ENCODE results near the gene ANKS4B.
"Not testable (repeated sequence)": the region's sequence is repeated elsewhere in the genome, so short reads cannot be mapped to it uniquely, and the experiment has no call there.

ANKS4B gene, protein sequence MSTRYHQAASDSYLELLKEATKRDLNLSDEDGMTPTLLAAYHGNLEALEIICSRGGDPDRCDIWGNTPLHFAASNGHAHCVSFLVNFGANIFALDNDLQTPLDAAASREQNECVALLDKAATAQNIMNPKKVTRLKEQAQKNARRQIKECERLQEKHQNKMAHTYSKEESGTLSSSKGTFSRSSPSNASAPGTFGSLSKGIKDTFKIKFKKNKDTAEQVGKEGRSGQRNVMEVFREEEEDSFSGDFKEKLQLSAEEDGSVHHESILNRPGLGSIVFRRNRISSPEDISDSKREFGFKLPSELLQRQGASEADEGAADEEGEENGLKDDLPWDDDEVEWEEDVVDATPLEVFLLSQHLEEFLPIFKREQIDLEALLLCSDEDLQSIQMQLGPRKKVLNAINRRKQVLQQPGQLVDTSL

DNA sequence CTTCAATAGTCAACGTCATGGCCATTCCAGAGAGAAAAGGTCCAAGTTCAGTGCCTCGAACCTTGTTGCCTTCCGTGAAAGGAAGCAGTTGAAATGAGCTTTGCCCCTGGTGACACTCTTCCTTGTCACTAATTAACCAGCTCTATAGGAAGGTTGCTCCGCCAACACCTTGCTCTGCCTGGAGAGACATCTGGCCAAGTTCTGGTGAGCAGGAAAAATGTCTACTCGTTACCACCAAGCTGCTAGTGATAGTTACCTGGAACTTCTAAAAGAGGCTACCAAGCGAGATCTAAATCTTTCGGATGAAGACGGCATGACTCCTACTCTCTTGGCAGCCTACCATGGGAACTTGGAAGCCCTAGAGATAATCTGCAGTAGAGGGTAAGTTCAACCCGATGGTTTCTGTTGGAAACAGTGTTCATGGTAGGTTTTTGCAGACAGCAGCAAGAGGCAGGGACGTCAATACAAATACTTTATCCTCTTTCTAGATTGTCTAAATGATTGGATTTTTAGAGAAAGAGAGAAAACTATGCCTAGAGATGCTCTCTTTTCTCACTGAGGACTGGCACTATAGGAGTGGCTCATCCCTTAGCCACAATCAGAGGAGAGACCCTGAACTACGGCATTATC is at the start of gene ANKS4B:
ANKS4B (plus strand) TSS at position 179 of the 630 bp plus-strand sequence; CDS start at position 218, 39 bp downstream.
- H3K27me3 Mint-ChIP-seq (ENCODE audit: low read depth), result peaks cover 20% of the 10 kb centered on the region

GRCh38 chr16:21183995-21184394 is 49.5 kb upstream of the ANKS4B start:
- H3K36me3 Mint-ChIP-seq (ENCODE audit: low read depth), result peaks cover 19% of the 10 kb centered on the region
- no peak overlapping the region for H3K4me3 Mint-ChIP-seq
- no peak overlapping the region for H3K27ac Mint-ChIP-seq
- peaks cover 8% of the 10 kb centered on the region for H3K4me1 Mint-ChIP-seq (ENCODE audit: low read depth)
- H3K9me3 Mint-ChIP-seq, result peaks cover 16% of the 10 kb centered on the region
- peaks cover 3% of the 10 kb centered on the region for H3K27me3 Mint-ChIP-seq (ENCODE audit: low read depth)

More for the DNA sequence above, at the start of gene ANKS4B:
- Mint-ChIP-seq H3K27ac (no peak within 1 kb of the TSS), H3K36me3 (ENCODE audit: low read depth) (no peaks in the 10 kb centered on the region), H3K9me3 (no peaks in the 10 kb centered on the region), H3K4me1 (ENCODE audit: low read depth) (no peaks in the 10 kb centered on the region), H3K4me3 (no peak within 1 kb of the TSS)

- H3K4me3 Mint-ChIP-seq, result no peak overlapping the region
- H3K9me3 Mint-ChIP-seq, result peaks cover 16% of the 10 kb centered on the region
- peaks cover 8% of the 10 kb centered on the region for H3K4me1 Mint-ChIP-seq (ENCODE audit: low read depth)
- H3K27me3 Mint-ChIP-seq (ENCODE audit: low read depth), result peaks cover 3% of the 10 kb centered on the region
- H3K36me3 Mint-ChIP-seq (ENCODE audit: low read depth), result peaks cover 13% of the 10 kb centered on the region
- H3K27ac Mint-ChIP-seq, result no peak overlapping the region
Measured at GRCh38 chr16:21184834-21185233, 48.7 kb upstream of the ANKS4B start.

- H3K36me3 Mint-ChIP-seq (ENCODE audit: low read depth), result peaks cover 11% of the 10 kb centered on the region
- H3K27me3 Mint-ChIP-seq (ENCODE audit: low read depth), result peaks cover 6% of the 10 kb centered on the region
- peaks cover 8% of the 10 kb centered on the region for H3K4me1 Mint-ChIP-seq (ENCODE audit: low read depth)
- H3K9me3 Mint-ChIP-seq, result peaks cover 19% of the 10 kb centered on the region
- no peak overlapping the region for H3K4me3 Mint-ChIP-seq
- no peak overlapping the region for H3K27ac Mint-ChIP-seq
Measured at GRCh38 chr16:21185659-21186325, 47.7 kb upstream of the ANKS4B start.

GRCh38 chr16:21186326-21186691 is 47.2 kb upstream of the ANKS4B start:
- Mint-ChIP-seq H3K27me3 (ENCODE audit: low read depth) (peaks cover 7% of the 10 kb centered on the region), H3K4me3 (no peak overlapping the region), H3K36me3 (ENCODE audit: low read depth) (peaks cover 6% of the 10 kb centered on the region), H3K9me3 (peaks cover 19% of the 10 kb centered on the region), H3K27ac (no peak overlapping the region), H3K4me1 (ENCODE audit: low read depth) (peaks cover 8% of the 10 kb centered on the region)

- H3K9me3 Mint-ChIP-seq, result peaks cover 14% of the 10 kb centered on the region
- H3K36me3 Mint-ChIP-seq (ENCODE audit: low read depth), result no peaks in the 10 kb centered on the region
- H3K27ac Mint-ChIP-seq, result no peak overlapping the region
- H3K4me3 Mint-ChIP-seq, result no peak overlapping the region
- H3K27me3 Mint-ChIP-seq (ENCODE audit: low read depth), result peaks cover 13% of the 10 kb centered on the region
- H3K4me1 Mint-ChIP-seq (ENCODE audit: low read depth), result peaks cover 8% of the 10 kb centered on the region
Measured at GRCh38 chr16:21189311-21189710, 44.2 kb upstream of the ANKS4B start.

- Mint-ChIP-seq H3K4me1 (ENCODE audit: low read depth) (peaks cover 9% of the 10 kb centered on the region), H3K4me3 (no peak overlapping the region), H3K9me3 (peaks cover 7% of the 10 kb centered on the region), H3K27ac (no peak overlapping the region), H3K27me3 (ENCODE audit: low read depth) (peaks cover 13% of the 10 kb centered on the region), H3K36me3 (ENCODE audit: low read depth) (no peaks in the 10 kb centered on the region)
Measured at GRCh38 chr16:21190013-21190412, 43.5 kb upstream of the ANKS4B start.

GRCh38 chr16:21190599-21190998 is 42.9 kb upstream of the ANKS4B start:
- no peaks in the 10 kb centered on the region for H3K36me3 Mint-ChIP-seq (ENCODE audit: low read depth)
- H3K9me3 Mint-ChIP-seq, result peaks cover 4% of the 10 kb centered on the region
- H3K4me3 Mint-ChIP-seq, result no peak overlapping the region
- H3K4me1 Mint-ChIP-seq (ENCODE audit: low read depth), result peaks cover 6% of the 10 kb centered on the region
- H3K27me3 Mint-ChIP-seq (ENCODE audit: low read depth), result peaks cover 13% of the 10 kb centered on the region
- no peak overlapping the region for H3K27ac Mint-ChIP-seq

DNA sequence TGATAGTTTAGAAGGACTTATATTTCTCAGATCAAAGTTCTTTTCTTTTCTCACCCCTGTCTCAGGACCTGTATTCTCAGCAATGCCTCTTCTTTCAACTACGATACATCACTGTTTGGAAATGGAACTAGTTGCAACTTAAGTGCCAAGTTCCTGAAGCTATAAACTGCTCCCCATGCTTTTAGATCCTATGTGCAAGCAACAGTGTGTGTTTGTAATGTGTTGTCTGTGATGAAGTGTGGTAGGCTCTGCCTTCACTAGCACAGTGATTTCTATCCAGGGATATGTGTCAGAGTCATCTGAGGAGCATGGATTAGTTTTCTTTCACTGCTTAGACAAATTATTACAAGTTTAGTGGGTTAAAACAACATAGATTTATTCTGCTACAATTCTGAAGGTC is 40.5 kb upstream of the ANKS4B start:
- Mint-ChIP-seq H3K9me3 (peaks cover 4% of the 10 kb centered on the region), H3K27me3 (ENCODE audit: low read depth) (peaks cover 13% of the 10 kb centered on the region), H3K27ac (no peak overlapping the region), H3K36me3 (ENCODE audit: low read depth) (no peaks in the 10 kb centered on the region), H3K4me1 (ENCODE audit: low read depth) (peaks cover 6% of the 10 kb centered on the region), H3K4me3 (no peak overlapping the region)

GRCh38 chr16:21194771-21195301 is 38.7 kb upstream of the ANKS4B start:
- no peak overlapping the region for H3K4me3 Mint-ChIP-seq
- H3K27me3 Mint-ChIP-seq (ENCODE audit: low read depth), result peaks cover 14% of the 10 kb centered on the region
- peaks cover 3% of the 10 kb centered on the region for H3K4me1 Mint-ChIP-seq (ENCODE audit: low read depth)
- no peak overlapping the region for H3K27ac Mint-ChIP-seq
- no peaks in the 10 kb centered on the region for H3K36me3 Mint-ChIP-seq (ENCODE audit: low read depth)
- H3K9me3 Mint-ChIP-seq, result peaks cover 4% of the 10 kb centered on the region

GRCh38 chr16:21195330-21195729 is 38.2 kb upstream of the ANKS4B start:
- H3K27ac Mint-ChIP-seq; H3K4me3 Mint-ChIP-seq; H3K36me3 Mint-ChIP-seq (ENCODE audit: low read depth); H3K9me3 Mint-ChIP-seq; H3K4me1 Mint-ChIP-seq (ENCODE audit: low read depth): not testable (repeated sequence)
- H3K27me3 Mint-ChIP-seq (ENCODE audit: low read depth), result peaks cover 11% of the 10 kb centered on the region

DNA sequence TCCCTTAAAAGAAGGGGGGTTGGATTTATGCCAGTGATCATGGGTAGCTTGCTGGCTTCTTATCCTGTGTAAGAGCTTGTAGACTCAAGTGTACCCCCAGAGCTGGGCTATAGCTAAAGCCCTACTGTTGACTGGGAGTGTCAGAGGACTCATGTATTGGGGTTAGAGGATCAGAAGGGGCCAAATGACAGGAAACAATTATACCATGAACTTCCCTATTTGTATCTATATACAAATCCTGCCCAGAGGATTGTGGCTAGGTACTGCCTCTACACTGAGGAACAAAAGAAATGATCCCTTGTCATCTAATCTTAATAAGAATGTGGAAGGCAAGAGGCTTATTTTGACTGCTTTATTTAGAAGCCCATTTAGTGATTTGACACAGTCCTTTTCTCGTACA is 36.4 kb upstream of the ANKS4B start:
- H3K4me1 Mint-ChIP-seq (ENCODE audit: low read depth), result peaks cover 3% of the 10 kb centered on the region
- peaks cover 9% of the 10 kb centered on the region for H3K27me3 Mint-ChIP-seq (ENCODE audit: low read depth)
- no peaks in the 10 kb centered on the region for H3K9me3 Mint-ChIP-seq
- no peaks in the 10 kb centered on the region for H3K36me3 Mint-ChIP-seq (ENCODE audit: low read depth)
- H3K27ac Mint-ChIP-seq, result no peak overlapping the region
- H3K4me3 Mint-ChIP-seq, result no peak overlapping the region

DNA sequence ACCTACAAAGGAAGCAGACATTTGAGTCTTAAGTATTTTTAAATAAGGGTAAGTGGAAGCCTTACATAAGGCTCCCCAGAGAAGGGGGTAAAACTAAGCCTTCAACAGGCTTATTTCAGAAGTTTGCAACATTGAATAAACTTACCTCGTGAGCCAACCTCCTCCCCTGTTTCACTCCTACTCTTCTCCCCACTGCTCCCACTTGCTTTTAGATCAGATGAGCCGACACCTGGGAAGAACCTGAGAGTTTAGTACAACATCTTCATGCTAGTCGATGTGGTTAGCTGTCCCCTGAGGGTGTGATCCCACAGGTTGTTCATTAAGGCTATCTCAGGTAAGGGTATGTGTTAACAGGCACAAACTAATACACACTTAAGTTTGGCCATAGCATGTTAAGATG is 35.9 kb upstream of the ANKS4B start:
- Mint-ChIP-seq H3K4me1 (ENCODE audit: low read depth) (peaks cover 3% of the 10 kb centered on the region), H3K36me3 (ENCODE audit: low read depth) (no peaks in the 10 kb centered on the region), H3K9me3 (no peaks in the 10 kb centered on the region), H3K27me3 (ENCODE audit: low read depth) (peaks cover 14% of the 10 kb centered on the region), H3K27ac (no peak overlapping the region), H3K4me3 (no peak overlapping the region)

GRCh38 chr16:21199607-21200218 is 33.8 kb upstream of the ANKS4B start:
- no peak overlapping the region for H3K4me3 Mint-ChIP-seq
- peaks cover 16% of the 10 kb centered on the region for H3K27me3 Mint-ChIP-seq (ENCODE audit: low read depth)
- H3K4me1 Mint-ChIP-seq (ENCODE audit: low read depth), result peaks cover 2% of the 10 kb centered on the region
- no peaks in the 10 kb centered on the region for H3K9me3 Mint-ChIP-seq
- no peak overlapping the region for H3K27ac Mint-ChIP-seq
- H3K36me3 Mint-ChIP-seq (ENCODE audit: low read depth), result no peaks in the 10 kb centered on the region

Data from T-helper 1 cell treated with Interleukin-12 subunit alpha and Interleukin-12 subunit beta and Interleukin-4 antibody, amounts not matched to agents 30 μg/mL and 1 μg/mL, for 36 hours (primary cell).